ENCODE results near the gene ZBTB49.

DNA sequence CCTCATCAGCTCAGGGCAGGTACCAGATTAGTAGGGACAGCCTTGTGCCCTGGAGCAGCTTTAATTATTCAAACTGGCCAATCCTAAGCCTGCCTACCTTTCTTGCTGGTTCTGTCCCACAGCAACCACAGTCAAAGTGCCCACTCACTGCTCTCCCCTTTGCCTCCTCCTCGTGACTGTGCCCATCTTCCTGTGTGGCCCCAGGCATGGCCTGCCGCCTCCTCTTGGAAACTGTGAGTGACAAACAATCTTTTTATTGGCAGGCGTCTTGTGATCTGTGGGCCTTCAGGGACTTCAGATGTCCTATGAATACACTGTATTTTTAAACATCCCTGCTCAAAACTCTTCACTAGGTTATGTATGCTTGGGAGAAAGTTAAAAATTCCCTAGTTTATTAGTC, 74.0 kb downstream of the ZBTB49 start:
- TF ChIP-seq CTCF (IDR thresholded peaks at IDR 0.05) (no peak), ZFX (IDR thresholded peaks at IDR 0.05; ENCODE audit: borderline replicate concordance) (no peak)

Measured in 22Rv1 (cell line).